C4-2B (cell line): ENCODE results near the gene DMTF1.

Experiments
- CTCF ChIP-seq: fragments of 450-650 bp; conservative IDR thresholded peaks from 2 replicates; pipeline ENCODE4 v1.5.1; 2017; ENCODE audit warnings: mild to moderate bottlenecking
- ZFX ChIP-seq: fragments of 450-650 bp; IDR thresholded peaks from 2 replicates; pipeline ENCODE4 v1.6.1; 2017

GRCh38 chr7:87170828-87171227, 18.6 kb downstream of the DMTF1 start:
- TF ChIP-seq CTCF (no peak), ZFX (no peak)
